ENCODE measurements around the gene PAFAH2. TPM values are rescaled to one million over a fixed set of nuclear protein-coding genes. Genes with fewer than 3 reads are reported as not detected.

PAFAH2 gene
- total RNA-seq, 1 experiment from 2014 or later = 13.0 TPM

- no TSS peak for BruUV-seq (replicated peaks)
These were observed 5.9 kb upstream of the PAFAH2 start for GRCh38 chr1:26003756-26004155.

More at GRCh38 chr1:26003756-26004155, 5.9 kb upstream of the PAFAH2 start:
- no peaks in the 10 kb centered on the region for H3K9me2 ChIP-seq (ENCODE audit: insufficient read depth)
- ChIA-PET CTCF (interaction anchor here (1.1 to 2.0 kb wide), 2 partner anchors 108 to 184 kb away, joined by 7 to 8 read pairs; partner anchors contain the start of gene MTFR1L), RAD21 (ENCODE audit: low non-redundant PET in 1 of 2, low total read pairs in 2 of 2, uncharacterized antibody in 2 of 2, unreplicated experiment in 2 of 2) (no interaction called here), POLR2A (interaction anchor here (1.0 kb wide), 1 partner anchor 98 kb away, joined by 3 read pairs; the partner anchor contains the start of gene STMN1)
- no peak overlapping the region for H3K9ac ChIP-seq (ENCODE audit: low read length)
- no peak for ATAC-seq
- H3K4me1 ChIP-seq (ENCODE audit: control insufficient read depth in 1 of 2, insufficient read depth in 2 of 2, low read length in 2 of 2) = peaks cover under 1 to 2% of the 10 kb centered on the region in 2 experiments; a peak in 3 of 4 replicates
- H2AFZ ChIP-seq (ENCODE audit: low read depth, low read length, poor library complexity, severe bottlenecking) = no peak overlapping the region
- TF ChIP-seq EZH2phosphoT487 (IDR thresholded peaks at IDR 0.05; ENCODE audit: borderline replicate concordance) (no peak), ZNF274 (IDR thresholded peaks at IDR 0.05; ENCODE audit: low read depth, low read length) (no peak), RAD21 (IDR thresholded peaks at IDR 0.05; ENCODE audit: low read depth) (no peak), SRF (IDR thresholded peaks at IDR 0.05; ENCODE audit: low read depth) (no peak), YY1 (IDR thresholded peaks at IDR 0.05; ENCODE audit: extremely low read depth, insufficient replicate concordance, low read depth, low read length) (no peak), EZH2 (IDR thresholded peaks at IDR 0.05) (no peak), MAX (IDR thresholded peaks at IDR 0.05) (no peak), CTCF (IDR thresholded peaks at IDR 0.05 in 2 of 3, conservative IDR thresholded peaks at IDR 0.05 in 1 of 3; ENCODE audit: borderline replicate concordance in 1 of 3, insufficient read depth in 1 of 3, low read depth in 2 of 3, low read length in 2 of 3) (no peak), ZFX (IDR thresholded peaks at IDR 0.05) (no peak), ELF1 (IDR thresholded peaks at IDR 0.05; ENCODE audit: borderline replicate concordance, low read depth) (no peak), EGR1 (IDR thresholded peaks at IDR 0.05; ENCODE audit: low read depth) (no peak), CBX3 (IDR thresholded peaks at IDR 0.05; ENCODE audit: low read depth) (no peak), FOSL1 (IDR thresholded peaks at IDR 0.05; ENCODE audit: low read depth) (no peak), JUND (IDR thresholded peaks at IDR 0.05) (no peak), TCF7L2 (IDR thresholded peaks at IDR 0.05; ENCODE audit: borderline replicate concordance, extremely low read depth, insufficient read depth, insufficient read length) (no peak), REST (IDR thresholded peaks at IDR 0.05; ENCODE audit: low read depth) (no peak), SIN3A (IDR thresholded peaks at IDR 0.05; ENCODE audit: low read depth) (no peak), ZBTB33 (IDR thresholded peaks at IDR 0.05; ENCODE audit: extremely low read depth, insufficient replicate concordance, low read length) (no peak)
- H3K4me3 ChIP-seq (replicated peaks in 1 of 2; ENCODE audit: low read depth in 1 of 2, low read length in 2 of 2) = no peak overlapping the region
- H3K36me3 ChIP-seq (ENCODE audit: control insufficient read depth in 1 of 2, insufficient read depth in 2 of 2, low read length in 2 of 2) = no peaks in the 10 kb centered on the region
- no peak for DNase-seq (ENCODE audit: low read depth, low spot score)
- no peaks in the 10 kb centered on the region for H4K20me1 ChIP-seq (ENCODE audit: insufficient read depth)
- H3K27ac ChIP-seq (ENCODE audit: low read depth, low read length) = no peak overlapping the region
- no peaks in the 10 kb centered on the region for H3K9me3 ChIP-seq (ENCODE audit: control insufficient read depth in 1 of 2, insufficient read depth in 1 of 2, low read depth in 1 of 2, low read length in 2 of 2)
- no peaks in the 10 kb centered on the region for H3K79me2 ChIP-seq (ENCODE audit: insufficient read depth, low read length)
- H3K27me3 ChIP-seq (ENCODE audit: insufficient read depth, low read length) = no peaks in the 10 kb centered on the region
- intact Hi-C loops (cut with micrococcal nuclease) = no loop called here
- H3K4me2 ChIP-seq (ENCODE audit: low read length) = no peak overlapping the region
